GM03348 (cell line): Measurements from ENCODE around the gene ZFHX3.

Experiments
- DNase-seq: peaks from one replicate; pipeline ENCODE4 v3.0.0; 2012; ENCODE audit warnings: low spot score

Gene ZFHX3

GRCh38 chr16:73068541-73069401, 20.8 kb upstream of the ZFHX3 start:
- DNase-seq, result peak; percentile 85

GRCh38 chr16:73067671-73068540, 20.0 kb upstream of the ZFHX3 start:
- DNase-seq, result no peak

GRCh38 chr16:73066927-73067670, 19.2 kb upstream of the ZFHX3 start:
- DNase-seq, result peak; percentile 24

- DNase-seq, result no peak
Observed at GRCh38 chr16:73066331-73066926, 18.5 kb upstream of the ZFHX3 start.

- no peak for DNase-seq
Observed at GRCh38 chr16:73065632-73066330, 17.9 kb upstream of the ZFHX3 start.

- peak; percentile 20 for DNase-seq
Observed at GRCh38 chr16:73064994-73065545, 17.1 kb upstream of the ZFHX3 start.

GRCh38 chr16:73064212-73064993, 16.5 kb upstream of the ZFHX3 start:
- peak; percentile 86 for DNase-seq

GRCh38 chr16:73063854-73064211, 15.9 kb upstream of the ZFHX3 start:
- DNase-seq, result no peak

GRCh38 chr16:73062743-73063733, 15.1 kb upstream of the ZFHX3 start:
- DNase-seq, result peak; percentile 45

- no peak for DNase-seq
Observed at GRCh38 chr16:73062001-73062616, 14.2 kb upstream of the ZFHX3 start.

GRCh38 chr16:73060892-73061490, 13.1 kb upstream of the ZFHX3 start:
- no peak for DNase-seq

GRCh38 chr16:73059779-73060615, 12.1 kb upstream of the ZFHX3 start:
- no peak for DNase-seq

- peak; percentile 64 for DNase-seq
Observed at GRCh38 chr16:73058616-73059409, 10.9 kb upstream of the ZFHX3 start.

- DNase-seq, result peak; percentile 80
Observed at GRCh38 chr16:73058221-73058615, 10.3 kb upstream of the ZFHX3 start.

- DNase-seq, result peak; percentile 68
Observed at GRCh38 chr16:73057291-73058210, 9.6 kb upstream of the ZFHX3 start.
